CD4-positive, CD25-positive, alpha-beta regulatory T cell (primary cell): ENCODE measurements around the gene CD22. TPM values are rescaled to one million over a fixed set of nuclear protein-coding genes. Genes with fewer than 3 reads are reported as not detected.
"Not testable (repeated sequence)": the region's sequence is repeated elsewhere in the genome, so short reads cannot be mapped to it uniquely, and the experiment has no call there.

Experiments used
- ATAC-seq, 2 donors: fragments of 150-1000 bp; cut with Tn5 transposase; one replicate each; pipeline ENCODE4 v1.10.0; 2021; ENCODE audit warnings: low read depth in 2 of 2, moderate number of reproducible peaks in 2 of 2, moderate library complexity in 1 of 2
- DNase-seq, 3 donors: peaks; one replicate each; pipeline versions ENCODE4 v3.0.0 to v3.0.0-alpha.2; 2012 to 2022; ENCODE audit warnings: mixed read lengths in 1 of 3
- H3K27ac ChIP-seq: one replicate; pipeline ENCODE4 v1.7.0; 2013; ENCODE audit warnings: mild to moderate bottlenecking, low read length; ENCODE audit not compliant: insufficient read depth, poor library complexity, severe bottlenecking
- H3K27me3 ChIP-seq: one replicate; pipeline ENCODE4 v1.7.0; 2013; ENCODE audit warnings: low read length; ENCODE audit not compliant: control insufficient read depth, insufficient read depth
- H3K36me3 ChIP-seq: one replicate; pipeline ENCODE4 v1.7.0; 2013; ENCODE audit warnings: mild to moderate bottlenecking, low read length, moderate library complexity; ENCODE audit not compliant: control insufficient read depth, insufficient read depth
- H3K4me1 ChIP-seq: 2 replicates; pipeline ENCODE4 v1.7.0; 2013; ENCODE audit warnings: mild to moderate bottlenecking, low read length; ENCODE audit not compliant: insufficient read depth, control insufficient read depth, poor library complexity, severe bottlenecking
- H3K4me3 ChIP-seq: one replicate; pipeline ENCODE4 v1.7.0; 2013; ENCODE audit warnings: low read depth, mild to moderate bottlenecking, low read length, moderate library complexity
- H3K9me3 ChIP-seq, 2 experiments: 1 replicate in 1 of 2; 2 replicates in 1 of 2; pipeline ENCODE4 v1.7.0; 2013; ENCODE audit warnings: low read length in 2 of 2, mild to moderate bottlenecking in 1 of 2, moderate library complexity in 1 of 2; ENCODE audit not compliant: control insufficient read depth in 2 of 2
- H3K27ac Mint-ChIP-seq, 3 donors: one replicate each; pipeline ENCODE4 v1.8.0; 2020 to 2022; ENCODE audit warnings: mild to moderate bottlenecking in 3 of 3, mixed read lengths in 3 of 3, moderate library complexity in 2 of 3
- H3K27me3 Mint-ChIP-seq: one replicate; pipeline ENCODE4 v1.8.0; 2022; ENCODE audit warnings: mild to moderate bottlenecking, mixed read lengths
- H3K36me3 Mint-ChIP-seq: one replicate; pipeline ENCODE4 v1.8.0; 2020; ENCODE audit warnings: mixed read lengths
- H3K4me1 Mint-ChIP-seq, 4 donors: one replicate each; pipeline ENCODE4 v1.8.0; 2020 to 2022; ENCODE audit warnings: mixed read lengths in 4 of 4, mild to moderate bottlenecking in 1 of 4
- H3K4me3 Mint-ChIP-seq, 4 donors: one replicate each; pipeline ENCODE4 v1.8.0; 2020 to 2022; ENCODE audit warnings: mild to moderate bottlenecking in 4 of 4, mixed read lengths in 4 of 4, moderate library complexity in 3 of 4
- H3K9me3 Mint-ChIP-seq, 7 donors: one replicate each; pipeline ENCODE4 v1.8.0; 2020 to 2022; ENCODE audit warnings: mixed read lengths in 7 of 7, mild to moderate bottlenecking in 3 of 7, moderate library complexity in 2 of 7
- polyA plus RNA-seq, 4 donors: library from polyadenylated mRNA; unstranded; fragments of 300-500 nt; fragmentation: Illumina TruSeq; gene quantifications; one replicate each; pipeline ENCODE4 v1.2.3, GENCODE V29; 2021
- total RNA-seq: library from RNA; stranded (reverse); gene quantifications from one replicate; pipeline ENCODE4 v1.2.3, GENCODE V29; 2022

CD22 gene
- total and polyA plus RNA-seq, 5 donors from 2014 or later = 0.15 to 3.3 (median 1.1) TPM; not detected in 1

- H3K36me3 ChIP-seq, DNase-seq, H3K4me1 Mint-ChIP-seq, H3K4me3 Mint-ChIP-seq, ATAC-seq, H3K9me3 ChIP-seq, H3K9me3 Mint-ChIP-seq, H3K4me3 ChIP-seq, H3K27me3 ChIP-seq, H3K27ac Mint-ChIP-seq, H3K27ac ChIP-seq, H3K36me3 Mint-ChIP-seq, H3K4me1 ChIP-seq: not testable (repeated sequence)
- H3K27me3 Mint-ChIP-seq = peaks cover 36% of the 10 kb centered on the region
Observed at GRCh38 chr19:35286101-35286500, 42.9 kb upstream of the CD22 start.

GRCh38 chr19:35287713-35288112 is 41.3 kb upstream of the CD22 start:
- H3K4me3 ChIP-seq = no peak overlapping the region
- no peaks in the 10 kb centered on the region for H3K36me3 Mint-ChIP-seq
- H3K4me1 Mint-ChIP-seq = peaks cover 0 to 5% (median 1%) of the 10 kb centered on the region in 4 donors
- no peak overlapping the region for H3K4me3 Mint-ChIP-seq
- no peak overlapping the region for H3K27ac ChIP-seq
- no peak overlapping the region for H3K27ac Mint-ChIP-seq
- H3K36me3 ChIP-seq = no peaks in the 10 kb centered on the region
- ATAC-seq = no peak
- no peaks in the 10 kb centered on the region for H3K9me3 ChIP-seq
- H3K4me1 ChIP-seq = no peaks in the 10 kb centered on the region
- peaks cover 7% of the 10 kb centered on the region for H3K27me3 ChIP-seq
- DNase-seq = no peak
- peaks cover 28% of the 10 kb centered on the region for H3K27me3 Mint-ChIP-seq
- H3K9me3 Mint-ChIP-seq = no peaks in the 10 kb centered on the region

- no peak overlapping the region for H3K27ac ChIP-seq
- H3K27me3 Mint-ChIP-seq = peaks cover 22% of the 10 kb centered on the region
- no peaks in the 10 kb centered on the region for H3K4me1 ChIP-seq
- H3K4me3 ChIP-seq = no peak overlapping the region
- H3K4me1 Mint-ChIP-seq = peaks cover 0 to 2% (median under 1%) of the 10 kb centered on the region in 4 donors
- ATAC-seq (no peak), DNase-seq (no peak)
- H3K9me3 ChIP-seq = no peaks in the 10 kb centered on the region
- no peaks in the 10 kb centered on the region for H3K9me3 Mint-ChIP-seq
- H3K4me3 Mint-ChIP-seq = no peak overlapping the region
- no peaks in the 10 kb centered on the region for H3K36me3 Mint-ChIP-seq
- H3K36me3 ChIP-seq = no peaks in the 10 kb centered on the region
- no peak overlapping the region for H3K27ac Mint-ChIP-seq
- peaks cover 2% of the 10 kb centered on the region for H3K27me3 ChIP-seq
Observed at GRCh38 chr19:35288331-35288730, 40.7 kb upstream of the CD22 start.

- H3K4me1 ChIP-seq = no peaks in the 10 kb centered on the region
- Mint-ChIP-seq H3K4me3 (no peak overlapping the region), H3K9me3 (no peaks in the 10 kb centered on the region), H3K4me1 (peaks cover 0 to 2% (median 0%) of the 10 kb centered on the region in 4 donors), H3K27me3 (peaks cover 16% of the 10 kb centered on the region), H3K36me3 (no peaks in the 10 kb centered on the region), H3K27ac (no peak overlapping the region)
- no peaks in the 10 kb centered on the region for H3K9me3 ChIP-seq
- no peak for DNase-seq
- H3K4me3 ChIP-seq = no peak overlapping the region
- H3K36me3 ChIP-seq = no peaks in the 10 kb centered on the region
- no peaks in the 10 kb centered on the region for H3K27me3 ChIP-seq
- H3K27ac ChIP-seq = no peak overlapping the region
- ATAC-seq = no peak
Observed at GRCh38 chr19:35288906-35289305, 40.1 kb upstream of the CD22 start.

- H3K4me3 Mint-ChIP-seq = peak overlapping the region in 1 of 4 donors; percentile 13
- no peak for DNase-seq
- H3K27ac Mint-ChIP-seq = peak overlapping the region in 1 of 3 donors; percentile 52
- H3K9me3 ChIP-seq = no peaks in the 10 kb centered on the region
- H3K4me1 ChIP-seq = peaks cover 3% of the 10 kb centered on the region
- H3K4me3 ChIP-seq = no peak overlapping the region
- no peaks in the 10 kb centered on the region for H3K36me3 ChIP-seq
- H3K4me1 Mint-ChIP-seq = peaks cover 0 to 2% (median 1%) of the 10 kb centered on the region in 4 donors
- H3K9me3 Mint-ChIP-seq = no peaks in the 10 kb centered on the region
- ATAC-seq = no peak
- H3K27me3 Mint-ChIP-seq = no peaks in the 10 kb centered on the region
- no peak overlapping the region for H3K27ac ChIP-seq
- H3K36me3 Mint-ChIP-seq = no peaks in the 10 kb centered on the region
- no peaks in the 10 kb centered on the region for H3K27me3 ChIP-seq
Observed at GRCh38 chr19:35290381-35291127, 38.4 kb upstream of the CD22 start.

GRCh38 chr19:35291259-35291658 is 37.7 kb upstream of the CD22 start:
- H3K9me3 ChIP-seq = no peaks in the 10 kb centered on the region
- H3K4me3 Mint-ChIP-seq = no peak overlapping the region
- no peak overlapping the region for H3K27ac ChIP-seq
- ATAC-seq = no peak
- no peaks in the 10 kb centered on the region for H3K36me3 ChIP-seq
- H3K27me3 Mint-ChIP-seq = no peaks in the 10 kb centered on the region
- DNase-seq = no peak
- H3K36me3 Mint-ChIP-seq = no peaks in the 10 kb centered on the region
- no peaks in the 10 kb centered on the region for H3K9me3 Mint-ChIP-seq
- H3K4me3 ChIP-seq = no peak overlapping the region
- H3K27me3 ChIP-seq = no peaks in the 10 kb centered on the region
- peaks cover 0 to 8% (median 4%) of the 10 kb centered on the region in 4 donors for H3K4me1 Mint-ChIP-seq
- H3K27ac Mint-ChIP-seq = peak overlapping the region in 1 of 3 donors; percentile 20
- peaks cover 10% of the 10 kb centered on the region for H3K4me1 ChIP-seq

- H3K4me3 Mint-ChIP-seq = no peak within 1 kb of the TSS
- no peaks in the 10 kb centered on the region for H3K9me3 Mint-ChIP-seq
- no peak within 1 kb of the TSS for H3K4me3 ChIP-seq
- no peak within 1 kb of the TSS for H3K27ac ChIP-seq
- peaks cover 0 to 8% (median 4%) of the 10 kb centered on the region in 4 donors for H3K4me1 Mint-ChIP-seq
- no peaks in the 10 kb centered on the region for H3K9me3 ChIP-seq
- DNase-seq (no peak), ATAC-seq (no peak)
- no peaks in the 10 kb centered on the region for H3K27me3 Mint-ChIP-seq
- peak within 1 kb of the TSS in 1 of 3 donors; percentile 38 for H3K27ac Mint-ChIP-seq
- H3K4me1 ChIP-seq = peaks cover 11% of the 10 kb centered on the region
- no peaks in the 10 kb centered on the region for H3K36me3 ChIP-seq
- H3K27me3 ChIP-seq = no peaks in the 10 kb centered on the region
- no peaks in the 10 kb centered on the region for H3K36me3 Mint-ChIP-seq
Observed at GRCh38 chr19:35291916-35292315, 37.1 kb upstream of the CD22 start, which contains the start of gene MAG. MAG (plus strand) TSS chr19:35292161; CDS start chr19:35295409, 3,248 bp downstream.
